ENCODE results near the gene CD247.

Gene CD247

GRCh38 chr1:167441222-167441621 lies 77.1 kb downstream of the CD247 start:
- no peak for TF ChIP-seq CTCF (IDR thresholded peaks at IDR 0.05; ENCODE audit: low read depth, low read length, missing control alignments)
- H3K4me3 ChIP-seq (ENCODE audit: low read depth, low read length), result no peak overlapping the region
- DNase-seq (ENCODE audit: low read depth), result no peak

- TF ChIP-seq CTCF (IDR thresholded peaks at IDR 0.05; ENCODE audit: low read depth, low read length, missing control alignments), result no peak
- DNase-seq (ENCODE audit: low read depth), result no peak
Observed at GRCh38 chr1:167440776-167441175, 77.6 kb downstream of the CD247 start.

GRCh38 chr1:167440345-167440744 lies 78.0 kb downstream of the CD247 start:
- no peak for DNase-seq (ENCODE audit: low read depth)
- no peak for TF ChIP-seq CTCF (IDR thresholded peaks at IDR 0.05; ENCODE audit: low read depth, low read length, missing control alignments)
- no peak overlapping the region for H3K4me3 ChIP-seq (ENCODE audit: low read depth, low read length)

More at GRCh38 chr1:167440776-167441175, 77.6 kb downstream of the CD247 start:
- H3K4me3 ChIP-seq (ENCODE audit: low read depth, low read length), result no peak overlapping the region

- DNase-seq (ENCODE audit: low read depth), result no peak
Observed at GRCh38 chr1:167439301-167439988, 78.9 kb downstream of the CD247 start.

DNA sequence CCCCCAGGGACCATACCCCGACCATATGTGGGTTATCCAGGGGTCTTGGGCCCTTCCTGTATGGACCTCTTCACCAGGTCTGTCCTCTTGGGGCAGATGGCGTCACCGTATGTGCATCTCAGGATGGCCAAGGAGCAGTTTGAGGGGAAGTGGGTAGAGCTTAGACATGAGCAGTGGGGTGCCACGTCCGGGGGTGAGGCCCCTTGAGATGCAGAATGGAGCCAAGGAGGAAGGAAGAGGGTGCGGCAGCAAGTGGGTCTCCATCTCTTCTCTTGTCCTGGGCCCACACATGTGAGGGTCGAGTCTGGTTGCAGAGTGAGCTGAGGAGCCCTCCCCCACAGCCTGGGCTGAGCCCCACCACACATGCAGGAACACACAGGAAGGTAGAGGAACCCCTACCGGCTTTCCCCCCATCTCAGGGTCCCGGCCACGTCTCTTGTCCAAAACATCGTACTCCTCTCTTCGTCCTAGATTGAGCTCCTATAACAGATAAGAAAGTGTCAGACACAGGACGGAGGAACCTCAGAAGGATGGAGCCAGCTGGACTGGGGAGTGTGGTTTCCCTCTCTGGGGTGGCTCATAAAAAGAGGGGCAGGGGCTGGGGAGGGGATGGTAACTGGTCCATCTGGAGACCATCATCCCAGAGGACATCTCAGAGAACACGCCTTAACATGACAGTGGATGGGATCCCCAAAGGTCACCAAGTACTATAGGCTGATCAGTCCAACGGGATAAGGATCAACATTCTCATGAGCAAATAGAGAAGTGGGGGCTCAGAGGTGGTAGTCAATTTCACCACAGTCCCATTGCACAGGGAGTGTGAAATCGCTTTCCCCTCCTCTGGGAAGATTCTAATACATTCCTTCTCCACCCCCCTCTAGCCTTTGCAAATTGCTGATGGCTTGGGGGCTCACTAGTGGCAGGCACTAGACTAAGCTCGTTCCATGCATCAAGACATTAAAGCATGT lies 79.9 kb downstream of the CD247 start:
- DNase-seq (ENCODE audit: low read depth), result no peak
- H3K4me3 ChIP-seq (ENCODE audit: low read depth, low read length), result peak overlapping the region; percentile 63
- no peak for TF ChIP-seq CTCF (IDR thresholded peaks at IDR 0.05; ENCODE audit: low read depth, low read length, missing control alignments)

More at GRCh38 chr1:167439301-167439988, 78.9 kb downstream of the CD247 start:
- peak overlapping the region; percentile 63 for H3K4me3 ChIP-seq (ENCODE audit: low read depth, low read length)
- peak; percentile 16 for TF ChIP-seq CTCF (IDR thresholded peaks at IDR 0.05; ENCODE audit: low read depth, low read length, missing control alignments)

GRCh38 chr1:167435484-167435883 lies 82.8 kb downstream of the CD247 start:
- no peak overlapping the region for H3K4me3 ChIP-seq (ENCODE audit: low read depth, low read length)
- no peak for TF ChIP-seq CTCF (IDR thresholded peaks at IDR 0.05; ENCODE audit: low read depth, low read length, missing control alignments)
- no peak for DNase-seq (ENCODE audit: low read depth)
